Astrocyte of the spinal cord (primary cell): ENCODE results near the gene RPTOR.

Experiments used
- DNase-seq: peaks from one replicate; pipeline ENCODE4 v3.0.0; 2011; ENCODE audit warnings: low read depth, low spot score
- H3K4me3 ChIP-seq: 2 replicates; pipeline ENCODE4 v1.5.1; 2011; ENCODE audit warnings: low read depth, mild to moderate bottlenecking, low read length, moderate library complexity
- in situ Hi-C: cut with HindIII; loops from 2 replicates; pipeline ENCODE4 v1.10.0; 2017; ENCODE audit warnings: low sequenced_read_pairs
- TF ChIP-seq, protein P1 (sequence below): IDR thresholded peaks from 2 replicates; pipeline ENCODE4 v1.5.1; 2012; ENCODE audit warnings: low read depth, mild to moderate bottlenecking, low read length, inconsistent platforms

The RPTOR gene

GRCh38 chr17:80908776-80909175 is 364.1 kb downstream of the RPTOR start:
- no peak overlapping the region for H3K4me3 ChIP-seq
- DNase-seq: no peak
- TF ChIP-seq, protein P1, sequence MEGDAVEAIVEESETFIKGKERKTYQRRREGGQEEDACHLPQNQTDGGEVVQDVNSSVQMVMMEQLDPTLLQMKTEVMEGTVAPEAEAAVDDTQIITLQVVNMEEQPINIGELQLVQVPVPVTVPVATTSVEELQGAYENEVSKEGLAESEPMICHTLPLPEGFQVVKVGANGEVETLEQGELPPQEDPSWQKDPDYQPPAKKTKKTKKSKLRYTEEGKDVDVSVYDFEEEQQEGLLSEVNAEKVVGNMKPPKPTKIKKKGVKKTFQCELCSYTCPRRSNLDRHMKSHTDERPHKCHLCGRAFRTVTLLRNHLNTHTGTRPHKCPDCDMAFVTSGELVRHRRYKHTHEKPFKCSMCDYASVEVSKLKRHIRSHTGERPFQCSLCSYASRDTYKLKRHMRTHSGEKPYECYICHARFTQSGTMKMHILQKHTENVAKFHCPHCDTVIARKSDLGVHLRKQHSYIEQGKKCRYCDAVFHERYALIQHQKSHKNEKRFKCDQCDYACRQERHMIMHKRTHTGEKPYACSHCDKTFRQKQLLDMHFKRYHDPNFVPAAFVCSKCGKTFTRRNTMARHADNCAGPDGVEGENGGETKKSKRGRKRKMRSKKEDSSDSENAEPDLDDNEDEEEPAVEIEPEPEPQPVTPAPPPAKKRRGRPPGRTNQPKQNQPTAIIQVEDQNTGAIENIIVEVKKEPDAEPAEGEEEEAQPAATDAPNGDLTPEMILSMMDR: no peak
- in situ Hi-C loops: no loop called here

DNA sequence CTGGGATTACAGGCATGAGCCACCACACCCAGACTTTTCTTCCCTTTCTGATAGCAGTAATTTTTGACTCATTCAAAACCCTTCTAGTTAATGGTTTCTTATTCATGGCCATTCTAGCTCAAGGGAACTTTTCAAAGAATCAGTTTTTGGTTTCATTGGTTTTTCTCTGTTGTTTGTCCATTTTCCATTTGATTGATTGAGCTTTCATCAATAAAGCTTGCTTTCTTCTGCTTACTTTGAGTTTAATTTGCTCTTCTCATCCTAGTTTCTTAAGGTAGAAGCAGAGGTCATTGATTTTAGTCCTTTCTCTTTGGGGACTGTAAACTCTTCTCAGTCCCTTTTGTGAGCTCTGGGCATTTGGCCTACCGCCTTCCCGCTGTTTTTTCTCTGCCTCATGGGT is 365.0 kb downstream of the RPTOR start:
- TF ChIP-seq, protein P1: no peak
- in situ Hi-C loops: no loop called here
- no peak overlapping the region for H3K4me3 ChIP-seq
- no peak for DNase-seq

- no peak for DNase-seq
- in situ Hi-C loops: no loop called here
- TF ChIP-seq, protein P1: no peak
- H3K4me3 ChIP-seq: no peak overlapping the region
Measured at GRCh38 chr17:80910043-80910442, 365.4 kb downstream of the RPTOR start.

- in situ Hi-C loops: no loop called here
- DNase-seq: no peak
- H3K4me3 ChIP-seq: no peak overlapping the region
- TF ChIP-seq, protein P1: no peak
Measured at GRCh38 chr17:80912476-80912875, 367.8 kb downstream of the RPTOR start.

DNA sequence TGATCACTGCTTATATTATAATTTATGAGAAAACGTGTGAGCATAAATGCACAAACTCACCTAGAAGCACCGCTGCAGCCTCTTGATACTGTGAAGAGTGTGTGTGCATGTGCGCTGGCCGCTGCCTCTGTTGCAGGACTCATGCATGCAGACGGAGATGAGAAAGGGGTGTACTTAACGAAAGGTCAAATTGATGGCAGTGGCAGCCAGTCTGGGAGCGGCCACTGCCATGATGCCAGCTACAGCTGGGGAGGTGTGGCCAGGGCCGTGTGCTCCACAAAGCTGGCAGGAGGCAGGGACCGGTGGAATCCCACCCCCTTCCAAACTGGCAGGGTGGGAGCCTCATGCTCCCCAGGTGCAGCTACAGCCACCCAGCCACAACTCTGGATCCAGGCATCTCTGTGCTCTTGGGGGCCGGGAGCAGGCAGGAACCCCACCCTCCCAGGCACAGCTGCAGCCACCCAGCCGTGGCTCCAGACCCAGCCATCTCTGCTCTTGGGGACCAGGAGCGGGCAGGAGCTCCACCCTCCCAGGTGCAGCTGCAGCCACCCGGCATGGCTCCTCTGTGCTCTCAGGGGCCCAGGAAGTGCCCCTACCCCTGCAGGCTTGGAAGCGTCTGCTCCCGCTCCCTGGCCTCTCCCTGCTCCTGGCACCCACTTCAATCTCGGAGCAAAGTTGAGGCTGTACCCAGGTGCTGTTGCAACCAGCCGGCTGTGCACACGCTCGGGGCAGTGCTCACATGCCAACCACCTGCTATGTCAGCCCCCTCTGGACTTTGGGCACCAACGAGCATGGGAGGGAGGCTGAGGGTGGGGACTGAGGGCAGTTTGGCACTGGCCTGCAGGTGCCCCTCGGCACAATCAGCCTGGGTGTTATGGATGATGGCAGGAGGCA is 369.5 kb downstream of the RPTOR start:
- H3K4me3 ChIP-seq: no peak overlapping the region
- in situ Hi-C loops: no loop called here
- no peak for DNase-seq
- TF ChIP-seq, protein P1: no peak

DNA sequence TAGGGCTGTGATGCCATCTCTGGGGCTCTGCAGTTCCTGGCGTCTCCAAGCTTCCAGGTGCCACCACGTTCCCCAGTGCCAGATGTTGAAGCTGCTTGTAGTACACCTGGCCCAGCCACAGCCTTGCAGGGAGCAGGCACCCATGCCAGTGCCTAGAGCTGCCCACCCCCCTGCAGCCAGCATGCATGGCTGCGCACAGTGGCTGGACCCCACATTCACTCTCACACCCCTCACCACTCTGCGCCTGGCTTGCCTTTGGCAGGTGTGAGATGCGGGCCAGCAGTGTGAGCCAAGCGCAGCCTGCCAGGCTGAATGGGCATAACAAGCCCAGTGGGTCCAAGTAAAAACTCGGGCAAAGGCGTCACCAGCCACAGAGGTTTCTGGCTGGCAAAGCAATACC is 371.6 kb downstream of the RPTOR start:
- TF ChIP-seq, protein P1: no peak
- H3K4me3 ChIP-seq: no peak overlapping the region
- no peak for DNase-seq

More for the DNA sequence above, 371.6 kb downstream of the RPTOR start:
- in situ Hi-C loops: no loop called here
